Esophagus squamous epithelium (tissue), 4 donors: Measurements from ENCODE around the gene GIPC2.

Experiments
- POLR2A ChIP-seq, 4 donors: fragments of 450-650 bp; IDR thresholded peaks; one replicate each; pipeline ENCODE4 v1.6.1; 2017; ENCODE audit warnings: antibody characterized with exemption in 4 of 4, mild to moderate bottlenecking in 4 of 4, moderate library complexity in 3 of 4
- TF ChIP-seq, protein P1 (sequence below), 6 experiments: fragments of 450-650 bp in 4 of 6; fragments of 200-600 bp in 2 of 6; sonication (generic) in 2 of 6; IDR thresholded peaks; one replicate each; pipeline ENCODE4 v1.5.1; 2016 to 2019; ENCODE audit warnings: antibody characterized with exemption in 6 of 6, mild to moderate bottlenecking in 4 of 6, moderate library complexity in 4 of 6

DNA sequence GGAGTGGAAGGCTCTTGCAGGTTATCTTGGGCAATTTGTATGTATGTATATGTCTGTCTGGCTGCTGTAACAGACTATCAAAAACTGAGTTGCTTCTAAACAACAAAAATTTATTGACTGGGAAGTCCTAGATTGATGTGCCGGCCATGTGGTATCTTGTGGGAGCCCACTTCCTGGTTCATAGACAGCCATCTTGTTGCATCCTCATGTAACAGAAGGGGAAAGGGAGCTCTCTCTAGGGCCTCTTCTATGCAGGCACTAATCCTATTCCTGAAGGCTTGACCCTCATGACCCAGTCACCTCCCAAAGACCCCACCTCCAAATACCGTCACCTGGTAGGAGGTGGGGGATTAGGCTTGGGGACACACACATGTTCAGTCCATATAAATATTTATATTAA, 9.2 kb downstream of the GIPC2 start:
- TF ChIP-seq, protein P1, sequence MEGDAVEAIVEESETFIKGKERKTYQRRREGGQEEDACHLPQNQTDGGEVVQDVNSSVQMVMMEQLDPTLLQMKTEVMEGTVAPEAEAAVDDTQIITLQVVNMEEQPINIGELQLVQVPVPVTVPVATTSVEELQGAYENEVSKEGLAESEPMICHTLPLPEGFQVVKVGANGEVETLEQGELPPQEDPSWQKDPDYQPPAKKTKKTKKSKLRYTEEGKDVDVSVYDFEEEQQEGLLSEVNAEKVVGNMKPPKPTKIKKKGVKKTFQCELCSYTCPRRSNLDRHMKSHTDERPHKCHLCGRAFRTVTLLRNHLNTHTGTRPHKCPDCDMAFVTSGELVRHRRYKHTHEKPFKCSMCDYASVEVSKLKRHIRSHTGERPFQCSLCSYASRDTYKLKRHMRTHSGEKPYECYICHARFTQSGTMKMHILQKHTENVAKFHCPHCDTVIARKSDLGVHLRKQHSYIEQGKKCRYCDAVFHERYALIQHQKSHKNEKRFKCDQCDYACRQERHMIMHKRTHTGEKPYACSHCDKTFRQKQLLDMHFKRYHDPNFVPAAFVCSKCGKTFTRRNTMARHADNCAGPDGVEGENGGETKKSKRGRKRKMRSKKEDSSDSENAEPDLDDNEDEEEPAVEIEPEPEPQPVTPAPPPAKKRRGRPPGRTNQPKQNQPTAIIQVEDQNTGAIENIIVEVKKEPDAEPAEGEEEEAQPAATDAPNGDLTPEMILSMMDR (IDR thresholded peaks at IDR 0.05): no peak
- TF ChIP-seq POLR2A (IDR thresholded peaks at IDR 0.05): no peak
